ENCODE results near the gene SYNGR1.

- no peak for TF ChIP-seq POLR2A (IDR thresholded peaks at IDR 0.05; ENCODE audit: low read length)
- no peak for TF ChIP-seq GATA1 (IDR thresholded peaks at IDR 0.05; ENCODE audit: low read depth, low read length)
These were observed 47.9 kb upstream of the SYNGR1 start for GRCh38 chr22:39301926-39302325.
